ENCODE data around the gene UTF1. TPM values are rescaled to one million over a fixed set of nuclear protein-coding genes. Genes with fewer than 3 reads are reported as not detected.

The UTF1 gene
- total and polyA plus RNA-seq, 2 donors (not counting 1 experiment from before 2014, with no cell fraction given): 0.10 to 0.25 TPM

GRCh38 chr10:133203652-133204195 is 26.3 kb upstream of the UTF1 start:
- Mint-ChIP-seq H3K4me3 (no peak overlapping the region), H3K27ac (no peak overlapping the region), H3K27me3 (no peaks in the 10 kb centered on the region), H3K4me1 (no peaks in the 10 kb centered on the region), H3K9me3 (ENCODE audit: insufficient read depth) (no peaks in the 10 kb centered on the region)
- Histone ChIP-seq H3K36me3 (replicated peaks in 1 of 2; ENCODE audit: control extremely low read depth in 1 of 2, control insufficient read depth in 1 of 2, extremely low read depth in 1 of 2, insufficient read depth in 2 of 2, low read length in 1 of 2) (no peaks in the 10 kb centered on the region), H3K9ac (ENCODE audit: low read length) (no peak overlapping the region), H3K9me3 (ENCODE audit: control extremely low read depth in 1 of 3, control insufficient read depth in 2 of 3, insufficient read depth in 1 of 3, low read length in 2 of 3) (peaks cover 0 to under 1% (median 0%) of the 10 kb centered on the region in 3 donors), H3K4me1 (ENCODE audit: control insufficient read depth in 2 of 2, insufficient read depth in 2 of 2, low read length in 2 of 2) (no peaks in the 10 kb centered on the region), H3K27me3 (replicated peaks in 1 of 4; ENCODE audit: control extremely low read depth in 1 of 4, control insufficient read depth in 3 of 4, insufficient read depth in 4 of 4, low read length in 3 of 4) (no peaks in the 10 kb centered on the region), H3K27ac (ENCODE audit: low read length in 2 of 2) (no peak overlapping the region), H2AFZ (ENCODE audit: insufficient read depth, low read depth, low read length, poor library complexity, severe bottlenecking) (no peak overlapping the region), H3K4me3 (ENCODE audit: control extremely low read depth in 1 of 5, extremely low read depth in 1 of 5, insufficient read depth in 1 of 5, low read depth in 2 of 5, low read length in 4 of 5) (no peak overlapping the region), H3K79me2 (ENCODE audit: control insufficient read depth, insufficient read depth, low read length) (no peaks in the 10 kb centered on the region), H3K4me2 (replicated peaks; ENCODE audit: low read depth, low read length, poor library complexity, severe bottlenecking) (no peak overlapping the region), H4K20me1 (ENCODE audit: control insufficient read depth, insufficient read depth, low read length, poor library complexity, severe bottlenecking) (no peaks in the 10 kb centered on the region)
- intact Hi-C loops (cut with micrococcal nuclease): no loop called here
- CTCF ChIA-PET: no interaction called here
- TF ChIP-seq, protein P1, sequence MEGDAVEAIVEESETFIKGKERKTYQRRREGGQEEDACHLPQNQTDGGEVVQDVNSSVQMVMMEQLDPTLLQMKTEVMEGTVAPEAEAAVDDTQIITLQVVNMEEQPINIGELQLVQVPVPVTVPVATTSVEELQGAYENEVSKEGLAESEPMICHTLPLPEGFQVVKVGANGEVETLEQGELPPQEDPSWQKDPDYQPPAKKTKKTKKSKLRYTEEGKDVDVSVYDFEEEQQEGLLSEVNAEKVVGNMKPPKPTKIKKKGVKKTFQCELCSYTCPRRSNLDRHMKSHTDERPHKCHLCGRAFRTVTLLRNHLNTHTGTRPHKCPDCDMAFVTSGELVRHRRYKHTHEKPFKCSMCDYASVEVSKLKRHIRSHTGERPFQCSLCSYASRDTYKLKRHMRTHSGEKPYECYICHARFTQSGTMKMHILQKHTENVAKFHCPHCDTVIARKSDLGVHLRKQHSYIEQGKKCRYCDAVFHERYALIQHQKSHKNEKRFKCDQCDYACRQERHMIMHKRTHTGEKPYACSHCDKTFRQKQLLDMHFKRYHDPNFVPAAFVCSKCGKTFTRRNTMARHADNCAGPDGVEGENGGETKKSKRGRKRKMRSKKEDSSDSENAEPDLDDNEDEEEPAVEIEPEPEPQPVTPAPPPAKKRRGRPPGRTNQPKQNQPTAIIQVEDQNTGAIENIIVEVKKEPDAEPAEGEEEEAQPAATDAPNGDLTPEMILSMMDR (IDR thresholded peaks at IDR 0.05): no peak
- no peak for TF ChIP-seq EZH2 (IDR thresholded peaks at IDR 0.05; ENCODE audit: borderline replicate concordance, insufficient read depth, low read depth, low read length, poor library complexity, severe bottlenecking)
- DNase-seq (no peak), ATAC-seq (ENCODE audit: low read depth) (no peak)
- POLR2A ChIA-PET: no interaction called here
- 93% methylated on average over 26 of the region's 31 CpGs for WGBS (ENCODE audit: insufficient coverage)

- no peaks in the 10 kb centered on the region for H3K36me3 ChIP-seq (replicated peaks in 1 of 2; ENCODE audit: control extremely low read depth in 1 of 2, control insufficient read depth in 1 of 2, extremely low read depth in 1 of 2, insufficient read depth in 2 of 2, low read length in 1 of 2)
- 90% methylated on average over 37 of the region's 38 CpGs for WGBS (ENCODE audit: insufficient coverage)
- no peaks in the 10 kb centered on the region for H3K27me3 ChIP-seq (replicated peaks in 1 of 4; ENCODE audit: control extremely low read depth in 1 of 4, control insufficient read depth in 3 of 4, insufficient read depth in 4 of 4, low read length in 3 of 4)
- ChIA-PET POLR2A (no interaction called here), CTCF (no interaction called here)
- no peaks in the 10 kb centered on the region for H3K4me1 Mint-ChIP-seq
- no peak overlapping the region for H3K4me3 ChIP-seq (ENCODE audit: control extremely low read depth in 1 of 5, extremely low read depth in 1 of 5, insufficient read depth in 1 of 5, low read depth in 2 of 5, low read length in 4 of 5)
- no peak for DNase-seq
- H2AFZ ChIP-seq (ENCODE audit: insufficient read depth, low read depth, low read length, poor library complexity, severe bottlenecking): no peak overlapping the region
- H3K27ac ChIP-seq (ENCODE audit: low read length in 2 of 2): no peak overlapping the region
- no peaks in the 10 kb centered on the region for H3K4me1 ChIP-seq (ENCODE audit: control insufficient read depth in 2 of 2, insufficient read depth in 2 of 2, low read length in 2 of 2)
- no peaks in the 10 kb centered on the region for H3K79me2 ChIP-seq (ENCODE audit: control insufficient read depth, insufficient read depth, low read length)
- H3K9ac ChIP-seq (ENCODE audit: low read length): no peak overlapping the region
- H3K27me3 Mint-ChIP-seq: no peaks in the 10 kb centered on the region
- peaks cover 0 to 3% (median 0%) of the 10 kb centered on the region in 3 donors for H3K9me3 ChIP-seq (ENCODE audit: control extremely low read depth in 1 of 3, control insufficient read depth in 2 of 3, insufficient read depth in 1 of 3, low read length in 2 of 3)
- H3K4me2 ChIP-seq (replicated peaks; ENCODE audit: low read depth, low read length, poor library complexity, severe bottlenecking): no peak overlapping the region
- H3K9me3 Mint-ChIP-seq (ENCODE audit: insufficient read depth): no peaks in the 10 kb centered on the region
- H3K27ac Mint-ChIP-seq: no peak overlapping the region
- ATAC-seq (ENCODE audit: low read depth): no peak
- no peaks in the 10 kb centered on the region for H4K20me1 ChIP-seq (ENCODE audit: control insufficient read depth, insufficient read depth, low read length, poor library complexity, severe bottlenecking)
- no peak overlapping the region for H3K4me3 Mint-ChIP-seq
- TF ChIP-seq EZH2 (IDR thresholded peaks at IDR 0.05; ENCODE audit: borderline replicate concordance, insufficient read depth, low read depth, low read length, poor library complexity, severe bottlenecking): no peak
- TF ChIP-seq, protein P1 (IDR thresholded peaks at IDR 0.05): no peak
- intact Hi-C loops (cut with micrococcal nuclease): no loop called here
Observed at GRCh38 chr10:133204226-133205015, 25.6 kb upstream of the UTF1 start.
